Activated CD4-positive, CD25-positive, alpha-beta regulatory T cell treated with anti-CD3 and anti-CD28 coated beads, Interleukin-2, amount 50 U/mL, for 24 hours (primary cell): ENCODE measurements around the gene MTG1.

Source experiments
- ATAC-seq, 2 donors: fragments of 150-1000 bp; cut with Tn5 transposase; one replicate each; pipeline ENCODE4 v1.10.0; 2021; ENCODE audit warnings: mild to moderate bottlenecking in 1 of 2, moderate library complexity in 1 of 2

MTG1 gene

DNA sequence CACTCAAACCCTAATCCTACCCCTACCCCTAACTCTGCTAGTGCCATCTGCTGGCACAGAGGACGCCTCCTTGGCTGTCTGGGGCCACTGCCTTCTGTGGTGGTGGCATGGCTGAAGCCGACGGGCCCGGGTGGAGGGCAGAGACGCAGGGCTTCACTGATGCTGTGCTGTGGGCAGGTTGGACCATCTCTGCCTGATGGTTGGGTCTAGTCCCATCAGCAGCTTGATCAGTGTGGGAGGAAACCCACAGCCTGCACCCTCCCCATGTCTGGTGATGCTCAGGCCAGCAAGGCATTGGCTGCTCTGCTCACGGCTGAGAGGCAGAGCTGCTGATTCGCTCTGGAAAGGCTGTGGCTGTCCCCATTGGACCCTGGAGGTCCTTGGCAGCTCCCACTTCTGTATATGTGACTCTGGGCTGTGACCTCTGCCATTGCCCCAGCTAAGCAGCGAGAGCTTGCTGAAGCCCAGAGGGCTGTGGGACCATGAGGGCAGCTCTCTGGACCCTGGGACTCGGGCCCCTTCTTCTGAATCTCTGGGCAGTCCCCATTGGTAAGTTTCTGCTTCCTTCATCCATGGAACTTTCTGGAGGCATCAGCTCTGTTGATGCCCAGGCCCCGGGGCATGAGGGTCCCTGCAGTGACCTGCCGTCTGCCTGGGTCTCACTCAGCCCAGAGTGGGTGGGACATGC is 59.7 kb downstream of the MTG1 start, which contains the start of gene SCART1:
SCART1 (plus strand) TSS at position 430 of the 688 bp plus-strand sequence; CDS start at position 483, 53 bp downstream.
- peak in 1 of 2 donors; percentile 43 for ATAC-seq

DNA sequence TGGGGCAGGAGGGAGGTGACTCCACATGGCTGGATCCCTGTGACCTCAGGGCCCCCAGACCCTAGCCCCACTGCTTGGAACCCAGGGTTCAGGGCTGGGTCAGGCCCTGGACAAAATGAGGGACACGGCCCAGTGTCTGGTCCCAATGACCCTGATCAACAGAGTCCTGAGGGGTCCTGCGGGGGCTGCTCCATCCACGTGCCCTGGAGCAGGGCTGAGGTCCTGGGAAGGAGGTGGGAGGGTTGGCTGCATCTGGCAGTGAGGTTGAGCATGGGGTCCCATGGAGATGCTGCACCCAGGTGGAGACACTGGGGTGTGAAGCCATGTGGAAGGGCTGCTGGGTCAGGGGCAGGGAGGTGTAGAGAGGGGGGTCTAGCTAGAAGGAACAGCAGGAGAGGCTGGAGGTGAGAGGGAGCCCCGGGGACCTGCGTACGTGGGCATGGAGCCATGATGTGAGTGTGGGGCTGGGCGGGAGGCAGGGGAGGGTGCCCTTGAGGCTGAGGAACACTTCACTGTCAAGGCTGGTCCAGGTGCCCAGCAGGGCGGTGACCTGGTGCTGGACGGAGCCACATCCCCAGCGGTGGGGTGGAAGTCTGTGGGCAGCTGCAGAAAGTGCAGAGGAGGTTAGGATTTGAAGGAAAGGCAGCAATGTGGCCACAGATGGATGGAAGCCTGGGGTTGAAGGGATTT is 60.4 kb downstream of the MTG1 start:
- no peak for ATAC-seq

DNA sequence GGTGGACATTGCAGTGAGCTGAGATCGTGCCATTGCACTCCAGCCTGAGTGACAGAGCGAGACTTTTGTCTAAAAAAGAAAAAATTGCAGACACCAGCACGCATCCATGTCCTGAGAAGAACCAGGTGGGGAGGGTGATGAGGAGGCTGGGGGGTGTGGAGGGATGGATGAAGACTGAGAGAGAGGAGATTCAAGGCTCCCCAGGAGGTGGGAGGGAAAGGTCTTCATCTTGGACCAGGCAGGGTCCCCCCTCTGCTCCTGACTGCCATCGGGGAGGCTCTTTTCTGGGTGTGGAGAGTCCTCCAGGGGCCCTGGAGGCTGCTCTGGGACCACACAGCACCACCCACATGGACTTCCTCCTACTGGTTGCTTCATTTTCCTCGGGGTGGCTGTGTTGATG is 61.2 kb downstream of the MTG1 start:
- no peak for ATAC-seq

DNA sequence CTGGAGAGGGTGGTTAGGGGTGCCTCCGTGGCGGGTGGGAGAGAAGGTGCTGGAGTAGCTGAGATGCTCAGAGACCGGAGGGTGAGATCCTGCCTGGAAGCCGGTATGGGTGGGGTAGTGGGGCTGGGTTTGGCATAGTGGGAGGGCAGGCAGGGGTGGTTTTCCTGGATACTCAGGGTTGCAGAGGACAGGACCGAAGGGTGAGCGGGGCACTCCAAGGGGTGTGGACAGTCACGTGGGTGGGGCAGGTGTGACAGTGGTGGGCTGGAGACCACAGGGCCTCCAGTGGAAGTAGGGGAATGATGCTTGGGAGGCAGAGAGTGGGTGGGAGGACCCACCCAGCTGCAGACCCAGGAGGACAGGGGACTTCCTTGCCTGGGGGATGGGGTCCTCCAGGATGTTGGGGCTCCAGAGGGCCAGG is 61.7 kb downstream of the MTG1 start:
- ATAC-seq = no peak

DNA sequence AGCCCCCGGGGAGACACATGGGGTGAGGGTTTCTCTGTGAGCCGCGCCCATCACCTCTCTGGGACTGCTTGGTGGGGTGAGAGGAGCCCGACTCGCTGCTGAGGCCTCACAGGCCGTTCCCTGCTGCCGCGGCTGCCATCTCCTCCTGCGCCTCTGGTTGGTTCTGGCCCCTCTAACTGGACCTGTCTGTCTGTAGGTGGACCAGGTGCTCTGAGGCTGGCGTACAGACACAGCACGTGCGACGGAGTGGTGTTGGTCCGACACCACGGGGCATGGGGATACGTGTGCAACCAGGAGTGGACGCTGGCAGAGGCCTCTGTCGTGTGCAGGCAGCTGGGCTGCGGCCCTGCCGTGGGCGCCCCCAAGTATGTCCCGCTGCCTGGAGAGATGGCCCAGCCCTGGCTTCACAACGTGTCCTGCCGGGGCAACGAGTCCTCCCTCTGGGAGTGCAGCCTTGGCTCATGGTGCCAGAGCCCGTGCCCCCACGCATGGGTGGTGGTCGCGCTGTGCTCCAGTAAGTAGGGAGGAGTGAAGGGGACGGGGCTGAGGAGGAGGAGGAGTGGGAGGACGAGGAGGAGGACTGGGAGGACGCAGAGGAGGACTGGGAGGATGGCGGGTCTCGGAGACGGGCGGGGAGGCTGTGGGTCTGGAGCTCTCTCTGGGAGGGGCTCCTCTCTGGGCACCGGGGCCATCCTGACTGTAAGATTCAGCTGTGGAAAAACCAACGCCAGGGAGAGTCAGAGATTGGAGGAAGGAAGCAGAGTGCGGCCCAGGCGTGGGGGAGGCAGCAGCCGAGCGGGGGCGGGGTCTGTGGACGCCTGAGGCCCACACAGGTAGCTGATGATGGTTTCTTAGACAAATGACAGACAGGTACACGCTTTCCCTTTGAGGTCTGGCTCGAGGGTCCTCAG is 62.3 kb downstream of the MTG1 start:
- no peak for ATAC-seq

DNA sequence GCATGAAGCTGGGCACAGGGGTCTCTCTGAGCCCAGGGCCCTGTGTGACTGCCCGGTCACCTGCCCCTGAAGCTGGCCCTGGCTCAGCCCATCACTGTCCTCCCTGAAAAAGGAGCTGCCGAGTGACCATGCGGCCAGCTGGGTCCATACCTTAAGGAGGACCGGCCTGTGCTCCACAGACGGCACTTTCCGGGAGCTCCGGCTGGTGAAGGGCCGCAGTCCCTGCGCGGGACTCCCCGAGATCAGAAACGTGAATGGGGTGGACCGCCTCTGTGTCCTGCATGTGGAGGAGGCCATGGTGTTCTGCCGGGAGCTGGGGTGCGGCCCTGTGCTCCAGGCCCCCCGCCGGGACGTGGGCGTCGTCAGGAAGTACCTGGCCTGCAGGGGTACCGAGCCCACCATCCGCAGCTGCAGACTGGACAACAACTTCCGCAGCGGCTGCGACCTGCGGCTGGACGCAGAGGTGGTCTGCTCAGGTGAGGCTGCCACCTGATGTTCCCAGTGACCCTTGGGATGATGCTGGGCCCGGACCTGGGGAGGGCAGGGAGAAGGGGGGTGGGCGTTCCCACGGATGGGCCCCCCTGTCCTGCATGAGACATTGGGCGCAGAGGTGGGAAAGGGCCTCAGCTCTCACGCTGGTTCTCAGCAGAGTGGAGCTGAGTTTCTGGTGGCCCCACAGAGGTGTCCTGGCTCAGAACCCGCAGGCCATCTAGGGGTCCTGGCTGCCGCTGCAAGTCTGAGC is 63.3 kb downstream of the MTG1 start:
- no peak for ATAC-seq

DNA sequence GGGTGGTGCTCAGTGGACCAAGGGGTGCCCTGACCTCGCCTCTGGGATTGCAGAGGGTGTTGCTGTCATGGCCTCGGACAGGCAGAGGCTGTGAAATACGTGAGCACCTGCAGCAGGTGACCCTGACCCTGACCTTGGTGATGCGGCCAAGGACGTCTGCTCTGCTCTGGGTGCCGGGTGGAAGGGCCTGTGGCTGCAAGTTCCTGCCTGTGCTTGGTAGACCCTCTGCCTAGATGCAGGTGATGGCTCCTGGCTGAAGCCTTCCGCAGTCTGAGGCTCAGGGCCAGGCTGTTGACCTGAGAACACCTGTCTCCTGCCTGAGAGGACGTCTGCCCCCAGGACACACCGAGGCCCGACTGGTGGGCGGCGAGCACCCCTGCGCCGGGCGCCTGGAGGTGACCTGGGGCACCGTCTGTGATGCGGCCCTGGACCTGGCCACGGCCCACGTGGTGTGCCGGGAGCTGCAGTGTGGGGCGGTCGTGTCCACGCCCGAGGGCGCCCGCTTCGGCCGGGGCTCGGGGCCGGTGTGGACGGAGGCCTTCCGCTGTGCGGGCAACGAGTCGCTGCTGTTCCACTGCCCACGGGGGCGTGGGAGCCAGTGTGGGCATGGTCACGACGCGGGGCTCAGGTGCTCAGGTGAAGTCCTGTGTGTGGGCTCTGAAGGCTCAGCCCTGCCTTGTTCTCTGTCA is 64.2 kb downstream of the MTG1 start:
- ATAC-seq = no peak

DNA sequence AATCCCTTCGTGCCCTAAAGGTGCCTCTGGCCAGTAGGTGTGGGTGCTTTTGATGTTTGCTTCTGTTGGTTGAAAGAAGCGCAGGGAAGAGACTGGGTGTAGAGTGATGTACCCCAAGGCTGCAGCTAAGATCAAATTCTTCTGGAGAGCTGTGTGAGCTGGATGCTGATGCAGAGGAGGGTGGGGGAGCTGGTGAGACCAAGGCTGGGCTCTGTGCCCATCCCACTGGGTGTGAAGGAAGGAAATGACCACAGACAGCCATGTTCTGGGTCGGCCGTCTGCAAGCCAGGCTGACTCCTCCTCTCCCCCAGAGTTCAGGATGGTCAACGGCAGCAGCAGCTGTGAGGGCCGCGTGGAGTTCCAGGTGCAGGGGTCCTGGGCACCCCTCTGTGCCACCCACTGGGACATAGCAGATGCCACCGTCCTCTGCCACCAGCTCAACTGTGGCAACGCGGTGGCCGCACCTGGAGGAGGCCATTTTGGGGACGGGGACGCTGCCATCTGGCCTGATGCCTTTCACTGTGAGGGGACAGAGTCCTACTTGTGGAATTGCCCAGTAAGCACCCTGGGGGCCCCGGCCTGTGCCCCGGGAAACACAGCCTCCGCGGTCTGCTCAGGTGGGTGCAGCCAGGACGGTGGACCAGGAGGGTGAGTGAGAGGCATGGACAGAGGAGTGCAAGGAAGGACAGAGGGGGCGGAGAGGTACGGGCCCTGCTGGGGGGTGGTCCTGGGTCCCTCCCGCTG is 64.9 kb downstream of the MTG1 start:
- ATAC-seq = no peak

- no peak for ATAC-seq
Measured at GRCh38 chr10:133459454-133460207, 65.7 kb downstream of the MTG1 start.

DNA sequence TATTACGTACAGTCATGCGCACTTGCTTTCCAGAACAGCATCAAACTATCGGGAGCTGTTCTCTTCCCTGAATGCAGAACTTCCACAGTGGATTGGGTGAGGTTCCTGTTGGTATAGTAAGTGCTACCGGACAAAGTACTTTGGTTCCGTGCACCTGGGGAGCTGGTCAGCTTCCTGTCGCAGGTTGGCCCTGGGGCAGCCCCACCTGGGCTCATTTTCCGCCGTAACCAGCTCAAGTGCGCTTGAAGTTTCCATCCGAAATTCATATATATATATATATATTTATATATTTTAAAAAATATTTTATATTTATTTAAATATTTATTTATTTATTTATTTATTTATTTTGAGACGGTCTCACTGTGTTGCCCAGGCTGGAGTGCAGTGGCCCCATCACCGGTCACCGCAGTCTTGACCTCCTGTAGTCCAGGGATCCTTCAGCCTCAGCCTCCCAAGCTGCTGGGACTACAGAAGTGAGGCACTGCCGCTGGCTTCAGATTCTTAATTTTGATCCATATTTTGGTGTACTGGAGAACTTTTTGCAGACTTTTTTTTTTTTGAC is 66.3 kb downstream of the MTG1 start:
- ATAC-seq = no peak

- ATAC-seq = no peak
Measured at GRCh38 chr10:133461027-133461426, 67.1 kb downstream of the MTG1 start.

GRCh38 chr10:133461841-133462240 is 67.9 kb downstream of the MTG1 start:
- no peak for ATAC-seq

DNA sequence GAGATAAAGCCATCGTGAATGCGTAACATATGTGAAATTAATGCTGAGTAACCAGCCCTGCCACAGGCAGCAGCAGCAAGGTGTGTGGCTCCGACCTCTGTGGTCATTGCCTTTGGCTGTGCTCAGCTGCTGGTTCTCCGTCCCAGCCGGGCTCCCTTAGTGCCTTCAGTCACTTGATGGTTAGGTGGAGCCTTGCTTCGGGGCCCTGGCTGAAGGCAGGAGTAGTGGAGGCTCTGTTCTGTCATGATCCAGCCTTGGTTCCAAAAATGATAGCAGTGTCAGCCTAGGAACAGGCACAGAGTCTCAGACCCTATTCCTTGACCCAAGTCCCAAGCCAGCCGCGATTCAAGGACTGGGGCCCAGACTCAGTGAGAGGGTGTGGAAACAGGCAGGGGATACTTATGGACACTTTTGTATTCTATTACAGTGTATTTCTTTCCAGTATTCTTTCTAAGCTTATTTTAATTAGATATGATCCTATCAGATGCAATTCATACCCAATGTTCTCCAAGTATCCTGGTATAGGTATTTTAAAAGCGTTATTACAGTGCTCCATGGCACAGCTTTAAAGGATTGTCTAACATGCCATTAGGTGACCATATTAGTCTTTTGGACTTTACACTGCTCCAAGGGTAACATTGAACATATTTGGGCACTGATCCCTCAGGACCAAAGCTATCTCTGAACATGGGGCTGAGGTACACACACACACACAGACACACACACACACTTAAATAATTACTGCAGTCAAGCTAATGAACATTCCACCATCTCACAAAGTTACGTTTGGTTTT is 68.8 kb downstream of the MTG1 start:
- no peak for ATAC-seq

- ATAC-seq = no peak
Measured at GRCh38 chr10:133464582-133465031, 70.7 kb downstream of the MTG1 start.

GRCh38 chr10:133465191-133465949 is 71.4 kb downstream of the MTG1 start:
- ATAC-seq = no peak

- no peak for ATAC-seq
Measured at GRCh38 chr10:133465950-133466474, 72.1 kb downstream of the MTG1 start.

- ATAC-seq = no peak
Measured at GRCh38 chr10:133466683-133467275, 72.8 kb downstream of the MTG1 start.
